GM19238 (cell line): Measurements from ENCODE around the gene SQSTM1.
"Not testable (repeated sequence)": the region's sequence is repeated elsewhere in the genome, so short reads cannot be mapped to it uniquely, and the experiment has no call there.

Source experiments
- DNase-seq: peaks from one replicate; pipeline ENCODE4 v3.0.0; 2011; ENCODE audit warnings: low spot score; ENCODE audit not compliant: insufficient read length

SQSTM1 gene

DNA sequence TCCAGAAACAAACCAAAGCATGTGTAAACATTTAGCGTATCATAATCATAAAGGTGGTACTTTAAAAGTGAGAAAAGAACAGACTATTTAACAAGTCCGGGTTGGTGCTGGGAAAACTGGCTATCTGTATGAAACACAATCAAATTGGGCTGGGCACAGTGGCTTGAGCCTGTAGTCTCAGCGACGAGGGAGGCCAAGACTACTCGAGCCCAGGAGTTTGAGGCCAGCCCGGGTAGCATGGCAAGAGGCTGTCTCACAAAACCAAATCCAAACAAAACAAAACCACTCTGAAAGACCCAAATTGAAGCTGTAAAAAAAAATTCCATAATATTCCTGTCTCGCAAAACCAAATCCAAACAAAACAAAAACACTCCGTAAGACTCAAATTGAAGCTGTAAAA is 33.7 kb downstream of the SQSTM1 start:
- DNase-seq: no peak

DNA sequence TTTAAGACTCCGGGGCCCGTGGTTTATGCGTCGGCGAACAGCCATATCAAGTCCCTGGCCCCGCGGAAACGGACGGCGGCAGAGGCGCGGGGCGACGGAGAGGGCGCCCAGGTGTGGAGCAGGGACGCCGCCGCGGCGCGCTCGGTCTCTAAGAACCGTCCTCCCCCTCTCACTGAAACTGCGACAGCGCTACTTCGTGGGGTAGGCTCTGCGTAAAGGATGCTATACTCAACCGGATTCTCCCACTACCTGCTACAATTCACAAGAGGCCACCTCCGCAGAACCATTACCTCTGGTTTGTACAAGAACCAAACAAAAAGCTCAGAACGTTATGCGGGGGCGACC is 37.5 kb downstream of the SQSTM1 start:
- no peak for DNase-seq

DNA sequence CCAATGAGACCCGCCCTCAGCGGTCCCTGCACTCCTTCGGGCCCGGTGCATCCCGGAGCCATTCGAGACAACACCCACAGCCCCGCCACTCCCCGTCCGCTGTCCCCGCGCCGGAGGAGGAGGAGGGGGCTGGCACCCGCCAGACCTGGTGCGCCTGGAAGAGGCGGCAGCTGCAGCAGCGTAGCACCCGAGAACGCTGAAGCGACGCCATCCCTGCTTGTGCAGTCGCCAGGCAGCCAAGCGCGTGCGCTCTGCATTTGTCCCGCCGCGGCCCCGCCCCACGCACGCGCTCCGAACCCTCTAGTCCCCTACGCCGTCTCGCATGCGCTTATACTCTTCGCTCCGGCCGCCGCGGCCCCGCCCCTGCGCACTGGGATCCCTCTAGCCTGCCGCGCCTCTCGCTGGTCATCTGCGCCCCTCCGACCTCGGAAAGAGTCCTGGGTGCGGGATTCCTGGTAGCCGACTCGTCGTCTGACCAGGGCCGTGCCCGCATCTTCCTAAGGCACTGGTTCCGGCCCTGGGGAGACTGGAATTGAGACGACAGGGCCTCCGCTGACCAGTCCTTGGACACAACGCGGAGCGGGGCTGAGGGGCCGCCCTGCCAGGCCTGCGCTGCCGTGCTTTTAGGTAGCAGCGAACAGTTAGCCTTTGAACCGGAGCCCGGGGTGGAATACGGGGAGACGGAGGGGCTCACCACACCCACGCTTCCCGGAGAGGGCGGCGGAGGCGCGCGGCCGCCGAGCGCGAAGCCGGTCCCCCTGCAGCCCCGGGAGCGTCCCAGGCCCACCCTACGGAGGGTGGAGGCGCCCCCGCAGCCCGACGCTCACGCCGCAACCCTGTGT is 38.1 kb downstream of the SQSTM1 start, which contains the start of gene MRNIP:
Gene MRNIP, minus strand, starts transcription at position 232 of the 842 bp plus-strand sequence. Its CDS starts 21 bp downstream, at position 211.
- peak; percentile 97 for DNase-seq

GRCh38 chr5:179860301-179860700 is 39.6 kb downstream of the SQSTM1 start:
- DNase-seq: no peak

DNA sequence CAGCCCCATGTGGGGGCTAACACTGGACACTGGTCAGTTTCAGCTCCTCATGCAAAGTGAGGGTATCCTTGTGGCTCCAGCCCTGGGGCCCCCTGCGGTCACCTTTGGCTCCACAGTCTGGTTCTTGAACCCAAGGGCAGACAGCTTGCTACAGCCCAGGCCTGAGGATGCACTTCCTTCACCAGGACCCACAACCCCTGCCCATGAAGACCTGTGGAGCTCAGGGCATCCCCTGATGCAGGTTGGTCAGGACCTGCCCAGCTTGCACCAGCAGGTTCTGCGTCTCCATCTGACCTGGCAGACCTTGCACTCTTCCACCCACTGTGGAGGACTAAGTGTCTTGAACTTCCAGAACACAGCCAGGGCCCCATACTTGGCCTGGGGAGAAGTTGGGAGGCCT is 41.6 kb downstream of the SQSTM1 start:
- DNase-seq: no peak

DNA sequence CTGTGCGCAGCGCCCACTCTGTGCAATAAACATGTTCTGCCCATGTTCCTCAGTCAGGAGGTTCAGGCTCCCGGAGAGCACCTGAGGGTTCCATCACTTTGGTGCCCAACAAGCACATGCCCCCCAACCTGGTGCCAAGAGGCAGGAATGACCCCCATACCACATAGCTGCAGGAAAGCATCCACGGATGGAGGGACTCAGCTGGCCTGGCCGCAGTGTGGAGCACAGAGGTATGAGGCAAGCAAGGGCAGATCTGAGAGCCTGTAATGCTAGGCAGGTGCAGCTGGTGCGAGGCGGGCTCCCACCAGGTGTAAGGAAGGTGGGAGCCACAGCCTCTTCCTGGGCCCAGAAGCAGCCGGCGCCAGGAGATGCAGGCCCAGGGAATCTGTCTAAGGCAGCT is 42.2 kb downstream of the SQSTM1 start:
- DNase-seq: no peak

DNA sequence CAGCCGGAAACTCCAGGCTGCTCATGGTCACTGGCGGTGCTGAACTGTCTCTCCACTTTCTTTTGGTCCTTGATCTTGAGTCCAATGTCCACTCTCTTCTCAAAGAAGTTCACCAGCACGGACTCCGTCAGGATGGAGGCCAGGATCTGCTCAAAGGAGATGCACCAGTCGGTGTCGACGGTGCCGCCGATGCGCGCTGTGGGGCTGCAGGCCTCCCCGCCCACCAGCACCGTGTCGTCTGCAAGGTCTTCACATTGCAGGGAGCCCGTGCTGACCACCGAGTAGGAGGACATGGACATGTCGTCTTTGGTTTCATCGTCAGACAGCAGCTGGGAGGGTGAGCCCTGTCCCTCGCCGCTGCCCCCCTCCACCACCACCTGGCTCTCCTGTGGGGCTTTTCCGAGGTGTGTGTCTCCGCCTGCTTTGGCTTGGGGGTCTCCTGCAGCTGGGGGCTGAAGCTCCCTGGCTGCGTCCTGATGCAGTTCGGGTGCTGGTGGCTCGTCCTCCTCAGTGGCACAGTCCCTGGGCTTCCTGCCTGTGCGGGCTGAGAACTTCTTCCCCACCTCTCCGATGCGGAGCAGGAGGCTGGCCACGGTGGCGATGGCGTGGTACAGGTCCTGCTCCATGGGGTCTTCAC is 42.9 kb downstream of the SQSTM1 start:
- DNase-seq: no peak

GRCh38 chr5:179864686-179865085 is 44.0 kb downstream of the SQSTM1 start:
- no peak for DNase-seq

DNA sequence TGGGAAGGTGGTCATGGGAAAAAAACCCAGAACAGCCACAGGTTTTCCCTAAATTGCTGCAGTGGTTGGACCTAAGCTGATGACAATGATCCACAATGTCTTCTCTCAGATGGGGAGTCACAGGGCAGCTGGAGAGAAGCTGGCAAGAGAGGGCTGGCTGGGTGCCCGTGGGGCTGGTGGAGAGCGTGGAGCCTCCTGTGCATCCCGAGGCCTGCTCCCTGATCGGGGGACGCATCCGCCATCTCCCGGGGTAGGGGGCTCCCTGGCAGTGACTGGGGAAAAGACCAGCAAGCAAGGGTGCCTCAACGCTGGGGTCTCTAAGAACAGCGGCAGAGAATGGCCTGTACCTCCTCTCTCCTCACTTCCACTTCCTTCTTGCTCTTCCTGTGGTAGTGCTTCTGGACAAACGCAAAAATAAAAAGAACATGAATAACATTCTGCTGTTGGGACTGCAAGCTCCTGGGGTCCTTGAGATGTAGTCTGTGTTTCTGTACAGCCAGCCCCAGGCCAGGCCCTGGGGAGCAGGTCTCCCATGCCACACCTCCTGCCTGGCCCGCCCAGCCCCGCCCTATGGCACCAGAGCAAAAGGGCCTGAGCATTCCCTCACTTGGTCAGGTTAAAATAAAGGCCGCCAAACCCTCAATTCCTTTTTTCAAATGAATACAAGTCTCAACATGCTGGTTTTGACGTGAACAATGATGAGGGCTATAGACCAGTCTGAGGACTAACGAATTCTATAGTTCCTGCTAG is 45.0 kb downstream of the SQSTM1 start:
- DNase-seq: no peak

DNA sequence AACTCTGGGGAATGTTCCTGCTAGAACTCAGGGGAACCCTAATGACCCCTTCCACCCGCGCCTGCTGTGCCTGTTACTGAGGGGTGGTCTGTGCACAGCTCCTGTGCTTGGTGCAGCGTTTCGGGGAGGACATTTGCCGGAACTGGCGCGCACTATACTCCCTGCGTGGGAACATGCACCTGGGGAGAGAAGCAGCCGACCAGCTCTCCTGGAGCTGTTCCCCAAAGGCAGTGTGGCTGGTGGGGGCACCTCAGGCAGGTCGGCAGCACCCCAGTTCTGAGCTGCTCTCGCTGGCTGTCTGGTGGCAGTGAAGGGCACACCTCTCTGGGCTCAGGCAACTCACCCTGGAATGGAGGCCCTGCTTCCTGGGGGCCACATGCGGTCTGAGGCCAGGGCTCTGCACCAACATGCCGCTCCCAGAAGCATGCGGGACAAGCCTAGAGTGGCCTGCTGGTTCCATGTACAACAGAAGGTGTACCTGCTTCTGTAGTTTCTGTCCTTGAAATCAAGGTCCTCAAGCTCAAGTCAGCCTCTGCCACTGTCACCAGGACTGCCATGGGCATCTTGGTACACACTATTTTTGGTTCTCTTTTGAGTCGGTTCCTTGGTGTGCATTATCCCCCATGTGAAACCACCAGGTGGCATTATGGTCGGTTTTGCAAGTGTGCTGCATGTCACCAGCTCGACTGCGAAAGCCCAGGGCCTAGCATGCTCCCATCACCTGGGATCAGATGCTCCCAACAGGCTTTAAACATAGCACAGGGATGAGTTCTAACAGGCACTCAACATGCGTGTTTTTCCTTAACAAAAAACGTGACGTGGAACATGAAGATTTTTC is 45.8 kb downstream of the SQSTM1 start:
- no peak for DNase-seq

DNA sequence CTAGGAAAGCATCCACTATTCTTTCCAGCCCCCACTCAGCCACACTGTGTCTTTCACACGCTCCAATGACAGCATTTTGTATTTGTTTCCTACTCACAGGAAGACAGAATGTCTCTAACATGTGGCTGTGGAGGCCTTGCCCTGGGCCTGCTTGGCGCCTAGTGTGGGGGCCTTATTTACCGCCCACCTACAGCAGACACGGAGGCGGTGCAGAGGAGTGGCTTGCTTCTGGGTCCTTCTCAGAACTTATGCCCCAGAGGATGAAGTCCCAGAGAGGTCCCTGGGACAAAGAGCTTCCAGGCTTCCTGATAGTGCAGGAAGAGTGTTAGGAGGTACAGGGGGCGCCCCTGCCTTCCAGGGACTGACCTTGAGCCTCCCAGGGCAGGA is 46.4 kb downstream of the SQSTM1 start:
- no peak for DNase-seq

GRCh38 chr5:179867476-179867875 is 46.8 kb downstream of the SQSTM1 start:
- DNase-seq: no peak

GRCh38 chr5:179868541-179868940 is 47.8 kb downstream of the SQSTM1 start:
- no peak for DNase-seq

GRCh38 chr5:179869101-179869500 is 48.4 kb downstream of the SQSTM1 start:
- DNase-seq: no peak

DNA sequence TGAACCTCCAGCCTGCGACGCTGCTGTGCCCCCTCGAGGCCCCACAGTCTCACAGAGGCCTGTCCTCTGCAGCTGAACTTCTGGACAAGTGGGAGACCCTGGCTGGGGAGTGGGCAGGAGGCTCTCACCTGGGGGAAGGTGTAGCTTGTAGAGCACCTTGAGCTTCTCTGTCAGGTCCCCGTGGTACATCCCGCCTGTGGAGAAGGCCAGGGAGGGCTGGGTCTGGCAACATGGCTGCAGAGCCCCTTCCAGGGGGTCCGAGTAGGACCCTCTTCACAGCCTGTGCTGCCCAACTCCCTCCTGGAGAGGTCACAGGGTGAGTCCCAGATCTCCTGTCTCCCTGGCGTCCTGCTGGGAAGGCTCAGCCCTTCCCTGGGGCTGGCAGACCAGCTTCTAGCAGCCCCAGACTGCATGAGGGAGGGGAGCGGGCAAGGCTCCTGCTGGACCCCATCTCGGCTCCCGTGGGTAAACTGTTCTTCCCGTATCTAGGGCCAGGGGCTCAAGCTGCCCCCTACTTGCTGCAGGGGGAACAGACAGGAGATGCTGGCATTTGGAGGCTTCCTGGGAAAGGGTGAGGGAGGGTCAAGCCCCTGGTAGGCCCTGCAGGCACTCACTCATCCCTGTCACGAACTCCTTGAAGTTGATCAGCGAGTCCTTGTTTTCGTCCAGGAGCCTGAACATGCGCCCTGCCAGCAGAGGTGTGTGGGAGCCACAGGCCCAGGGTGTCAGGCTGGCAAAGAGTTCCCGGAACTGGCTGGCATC is 49.1 kb downstream of the SQSTM1 start:
- no peak for DNase-seq

- DNase-seq: no peak
These were observed 49.7 kb downstream of the SQSTM1 start for GRCh38 chr5:179870403-179870903.

DNA sequence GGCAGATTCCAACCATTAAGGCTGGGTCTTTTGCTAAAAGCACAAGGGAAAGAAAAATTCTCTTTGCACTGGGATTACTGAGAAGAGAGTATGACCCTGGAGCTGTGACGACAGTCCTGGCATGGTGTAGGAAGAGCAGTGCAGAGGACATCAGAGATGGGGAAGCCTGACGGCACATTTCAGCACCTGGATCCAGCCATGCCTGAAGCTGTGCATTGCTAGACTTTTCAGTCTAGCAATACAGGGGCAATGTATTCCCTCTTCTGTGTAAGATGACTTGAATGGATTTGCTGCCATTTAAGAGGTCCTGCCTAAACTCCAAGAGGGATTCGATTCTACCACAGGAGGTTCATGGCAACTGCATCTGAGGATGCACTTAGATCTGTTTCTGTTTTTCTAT is 50.2 kb downstream of the SQSTM1 start:
- DNase-seq: no peak

DNA sequence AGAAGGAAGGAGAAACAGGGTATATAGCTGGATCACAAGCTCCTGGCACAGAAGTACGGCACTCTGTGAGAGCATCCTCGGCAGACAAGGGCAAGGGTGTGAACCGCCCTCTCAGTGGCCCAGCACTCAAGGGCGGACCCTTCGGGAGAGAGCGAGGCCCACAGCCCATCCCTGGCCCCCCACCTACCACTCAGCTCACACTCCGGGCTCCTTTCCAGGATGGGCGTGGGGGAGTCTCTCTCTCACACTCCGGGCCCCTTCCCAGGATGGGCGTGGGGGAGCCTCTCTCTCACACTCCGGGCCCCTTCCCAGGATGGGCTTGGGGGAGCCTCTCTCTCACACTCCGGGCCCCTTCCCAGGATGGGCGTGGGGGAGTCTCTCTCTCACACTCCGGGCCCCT is 50.8 kb downstream of the SQSTM1 start:
- DNase-seq: not testable (repeated sequence)

DNA sequence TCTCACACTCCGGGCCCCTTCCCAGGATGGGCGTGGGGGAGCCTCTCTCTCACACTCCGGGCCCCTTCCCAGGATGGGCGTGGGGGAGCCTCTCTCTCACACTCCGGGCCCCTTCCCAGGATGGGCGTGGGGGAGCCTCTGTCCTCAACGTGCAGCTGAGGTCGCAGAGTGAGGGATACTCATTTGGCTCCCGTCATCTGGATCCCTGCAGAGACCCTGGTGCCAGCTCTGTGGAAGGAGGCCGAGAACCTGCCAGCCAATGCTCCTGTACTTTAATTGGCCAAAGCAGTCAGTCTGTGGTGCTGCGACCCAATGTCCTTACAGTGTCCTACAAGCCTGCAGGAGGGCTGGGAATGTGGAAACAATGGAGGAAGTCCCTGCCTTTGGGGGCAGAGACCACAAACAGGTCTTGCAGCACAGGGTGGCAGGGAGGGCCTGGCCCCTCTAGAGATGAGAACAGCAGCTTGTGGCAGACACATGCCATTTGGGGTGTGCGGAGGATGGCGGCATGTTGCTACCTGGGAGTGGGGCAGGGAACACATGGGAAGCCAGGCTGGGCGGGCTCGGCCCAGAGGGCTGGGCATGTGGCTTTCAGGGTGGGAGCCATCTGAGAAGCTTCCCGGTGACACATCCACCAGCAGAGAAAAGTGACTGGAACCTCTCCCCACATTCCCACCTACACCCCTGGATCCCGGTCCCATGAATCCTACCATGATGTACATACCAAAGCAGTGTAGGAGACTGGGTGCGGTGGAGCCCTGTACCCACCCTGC is 51.5 kb downstream of the SQSTM1 start:
- no peak for DNase-seq
